ENCODE results near the gene DCAF10. TPM values are rescaled to one million over a fixed set of nuclear protein-coding genes. Genes with fewer than 3 reads are reported as not detected.

The DCAF10 gene
- total RNA-seq, 1 donor from 2014 or later, result 32.2 TPM

DNA sequence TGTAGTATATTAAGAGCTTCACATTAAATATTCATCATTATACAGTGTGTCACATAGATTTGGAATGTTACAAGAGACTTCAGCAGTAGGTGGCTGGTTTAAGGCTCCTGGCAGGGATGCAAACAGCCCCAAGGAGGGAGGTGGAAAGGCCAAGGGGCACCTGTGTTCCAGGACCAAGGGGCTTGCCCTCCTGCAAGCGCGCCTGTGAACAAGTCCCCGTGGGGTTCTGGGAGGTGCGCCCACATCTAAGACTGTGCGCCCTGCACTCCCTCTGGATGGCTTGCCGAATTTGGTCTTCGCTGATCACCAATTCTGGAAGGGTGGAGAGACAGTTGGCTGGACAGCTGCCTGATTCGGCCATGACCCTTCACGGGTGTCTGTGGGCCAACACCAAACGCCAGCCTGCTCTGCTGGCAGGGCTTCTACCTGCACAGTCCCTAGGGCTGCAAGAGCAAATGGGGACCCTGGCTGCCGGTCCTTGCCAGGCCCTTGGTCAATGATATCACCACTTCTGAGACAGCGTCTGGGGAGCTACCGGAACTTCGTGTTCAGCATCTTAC lies 115.4 kb downstream of the DCAF10 start:
- Mint-ChIP-seq H3K9me3 (ENCODE audit: low read depth) (no peaks in the 10 kb centered on the region), H3K27ac (ENCODE audit: unreplicated experiment) (no peak overlapping the region), H3K4me3 (ENCODE audit: unreplicated experiment) (no peak overlapping the region), H3K36me3 (ENCODE audit: low read depth) (peaks cover 6% of the 10 kb centered on the region), H3K4me1 (ENCODE audit: low read depth) (peaks cover 12% of the 10 kb centered on the region), H3K27me3 (ENCODE audit: low read depth) (no peaks in the 10 kb centered on the region)
- no peak for DNase-seq (ENCODE audit: low spot score)
- TF ChIP-seq CTCF (IDR thresholded peaks at IDR 0.05), result no peak

- no peaks in the 10 kb centered on the region for H3K9me3 Mint-ChIP-seq (ENCODE audit: low read depth)
- no peak overlapping the region for H3K27ac Mint-ChIP-seq (ENCODE audit: unreplicated experiment)
- peaks cover 12% of the 10 kb centered on the region for H3K4me1 Mint-ChIP-seq (ENCODE audit: low read depth)
- H3K36me3 Mint-ChIP-seq (ENCODE audit: low read depth), result peaks cover 8% of the 10 kb centered on the region
- H3K4me3 Mint-ChIP-seq (ENCODE audit: unreplicated experiment), result no peak overlapping the region
- H3K27me3 Mint-ChIP-seq (ENCODE audit: low read depth), result no peaks in the 10 kb centered on the region
- no peak for DNase-seq (ENCODE audit: low spot score)
- no peak for TF ChIP-seq CTCF (IDR thresholded peaks at IDR 0.05)
Measured at GRCh38 chr9:37916471-37917312, 116.1 kb downstream of the DCAF10 start.

Other genes with a start within 250 kb of the DCAF10 start
- gene FBXO10, start 224.4 kb upstream of the DCAF10 start, total RNA-seq, result 13.2 to 15.9 TPM (median 15.2 TPM) in 3 replicates
- 77.5 to 117 TPM (median 83.0 TPM) in 3 replicates for gene TOMM5, start 208.2 kb upstream of the DCAF10 start, total RNA-seq
- not detected in 3 replicates for gene FRMPD1, start 149.8 kb upstream of the DCAF10 start, total RNA-seq
- gene TRMT10B, start 47.0 kb upstream of the DCAF10 start, total RNA-seq, result 4.8 to 5.7 TPM (median 5.2 TPM) in 3 replicates
- 22.8 to 30.2 TPM (median 23.8 TPM) in 3 replicates for gene EXOSC3, start 15.7 kb upstream of the DCAF10 start, total RNA-seq
- 50.1 to 52.5 TPM (median 50.5 TPM) in 3 replicates for gene SLC25A51, start 103.3 kb downstream of the DCAF10 start, total RNA-seq

Data from chondrocyte (in vitro differentiated cells).